Lung (tissue), 12 donors: ENCODE measurements around the gene ARID1B. TPM values are rescaled to one million over a fixed set of nuclear protein-coding genes. Genes with fewer than 3 reads are reported as not detected.

Experiments
- ATAC-seq: fragments of 200-7000 bp; cut with Tn5 transposase; one replicate; pipeline ENCODE4 v1.9.1; 2020; ENCODE audit warnings: moderate number of reproducible peaks; ENCODE audit not compliant: insufficient read depth, low FRiP score
- DNase-seq, 3 donors: peaks; one replicate each; pipeline ENCODE4 v3.0.0-alpha.2; 2013 to 2017
- H3K27ac ChIP-seq, 2 donors: one replicate each; pipeline ENCODE4 v1.5.1; 2013; ENCODE audit warnings: mild to moderate bottlenecking in 2 of 2, moderate library complexity in 2 of 2, control low read depth in 1 of 2, inconsistent platforms in 1 of 2, low read depth in 1 of 2, low read length in 1 of 2
- H3K27me3 ChIP-seq, 3 donors: one replicate each; pipeline ENCODE4 v1.5.1; 2013; ENCODE audit warnings: low read length in 2 of 3; ENCODE audit not compliant: control insufficient read depth in 3 of 3, insufficient read depth in 3 of 3
- H3K36me3 ChIP-seq, 4 donors: one replicate each; pipeline ENCODE4 v1.5.1; 2013; ENCODE audit warnings: low read length in 4 of 4, mild to moderate bottlenecking in 1 of 4, moderate library complexity in 1 of 4; ENCODE audit not compliant: control insufficient read depth in 4 of 4, insufficient read depth in 4 of 4
- H3K4me1 ChIP-seq, 5 donors: one replicate each; pipeline ENCODE4 v1.5.1; 2013; ENCODE audit warnings: low read length in 5 of 5, mild to moderate bottlenecking in 2 of 5, moderate library complexity in 1 of 5; ENCODE audit not compliant: control insufficient read depth in 5 of 5, insufficient read depth in 5 of 5
- H3K4me3 ChIP-seq: one replicate; pipeline ENCODE4 v1.5.1; 2013; ENCODE audit warnings: mild to moderate bottlenecking, control low read depth, moderate library complexity
- H3K9ac ChIP-seq, 2 donors: one replicate each; pipeline ENCODE4 v1.5.1; 2013; ENCODE audit warnings: low read length in 2 of 2, control low read depth in 1 of 2; ENCODE audit not compliant: insufficient read depth in 1 of 2
- H3K9me3 ChIP-seq, 4 donors: one replicate each; pipeline ENCODE4 v1.5.1; 2013; ENCODE audit warnings: low read length in 3 of 4, mild to moderate bottlenecking in 1 of 4, moderate library complexity in 1 of 4; ENCODE audit not compliant: control insufficient read depth in 4 of 4, insufficient read depth in 3 of 4
- CTCF ChIP-seq: IDR thresholded peaks from 2 replicates; pipeline ENCODE4 v1.5.1; 2012; ENCODE audit warnings: mild to moderate bottlenecking; ENCODE audit errors: control extremely low read depth, extremely low read depth
- WGBS, 2 donors: extraction: QIAGEN DNeasy Blood & Tissue Kit; methylation state at CpG; one replicate each; pipeline ENCODE4 v1.1.7; 2013; 5-methylcytosine and 5-hydroxymethylcytosine counted together
- polyA plus RNA-seq, 2 donors: library from polyadenylated mRNA; stranded (reverse); fragments of 200-250 nt; gene quantifications; one replicate each; pipeline ENCODE4 v1.2.1, GENCODE V29; 2013
- total RNA-seq, 2 donors: library from RNA; depleted of rRNA in 1 of 2; stranded (reverse); fragments of >200 nt in 1 of 2; gene quantifications; one replicate each; pipeline ENCODE4 v1.2.1, GENCODE V29; 2014 to 2021
- donor health status: control.
- donor health status: control.
- donor health status: Bipolar disorder and iron deficiency.
- donor health status: healthy.
- donor health status: DM: yes; HTN: yes; CAD: no.

The ARID1B gene
- total and polyA plus RNA-seq, 4 donors, result 10.5 to 239 (median 50.9) TPM

DNA sequence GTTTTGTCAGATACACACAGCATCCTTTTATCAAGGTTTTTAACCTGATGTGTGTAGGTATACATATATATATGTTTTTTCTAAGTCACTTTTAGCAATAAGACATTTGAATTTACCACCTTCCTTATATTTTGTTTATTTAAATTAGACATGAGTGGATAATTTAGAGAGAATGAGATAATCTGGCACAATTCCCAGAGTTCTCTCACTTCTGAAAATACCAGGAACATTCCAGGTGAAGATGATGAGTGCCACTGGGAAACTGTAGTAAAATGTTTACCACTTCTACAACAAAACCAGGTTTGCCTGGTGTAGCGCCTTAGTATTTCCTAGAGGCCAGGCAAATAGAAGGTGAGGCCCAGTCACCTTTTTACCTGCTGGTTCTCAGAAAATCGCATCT lies 356.7 kb downstream of the ARID1B start:
- WGBS, 2 donors, result 84 to 93% methylated on average over 2 of the region's 2 CpGs
- no peak overlapping the region for H3K4me3 ChIP-seq
- peaks cover 0 to 14% (median 11%) of the 10 kb centered on the region in 4 donors for H3K36me3 ChIP-seq
- H3K4me1 ChIP-seq, result peaks cover 1 to 22% (median 10%) of the 10 kb centered on the region in 5 donors
- no peak overlapping the region for H3K9ac ChIP-seq
- H3K27ac ChIP-seq, result no peak overlapping the region
- H3K9me3 ChIP-seq, result no peaks in the 10 kb centered on the region
- no peaks in the 10 kb centered on the region for H3K27me3 ChIP-seq
- no peak for DNase-seq
- no peak for ATAC-seq
- no peak for TF ChIP-seq CTCF

DNA sequence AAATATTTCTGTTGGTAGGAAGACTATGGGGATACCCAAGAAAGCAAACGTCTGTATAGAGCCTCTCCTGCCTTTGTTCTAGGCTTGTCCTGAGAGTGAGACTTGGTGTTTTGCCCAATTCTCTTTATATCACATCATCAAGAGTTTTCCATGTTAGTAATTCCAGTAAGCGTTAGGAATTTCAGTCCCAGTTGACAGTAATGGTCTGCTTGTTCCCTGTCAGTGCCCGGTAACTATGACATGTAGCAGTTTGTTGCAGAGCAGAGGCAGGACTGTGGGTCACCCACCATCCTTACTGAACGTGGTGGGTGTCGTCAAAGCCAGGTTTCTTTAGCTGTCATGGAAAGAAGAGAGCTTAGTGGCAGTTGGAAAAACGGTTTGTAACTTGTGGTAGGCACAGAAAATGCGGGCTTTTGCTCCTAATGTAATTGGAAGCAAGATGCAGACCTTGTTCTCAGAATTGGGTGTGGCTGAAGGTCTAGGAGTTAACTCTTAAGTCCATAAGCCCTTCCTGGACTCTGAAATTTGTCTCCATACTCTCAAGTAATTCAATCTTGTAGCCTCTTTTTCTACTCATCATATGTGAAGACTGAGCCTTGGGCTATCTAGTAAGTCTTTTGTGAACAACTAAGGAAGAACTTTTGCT lies 357.3 kb downstream of the ARID1B start:
- Histone ChIP-seq H3K4me1 (peaks cover 1 to 18% (median 7%) of the 10 kb centered on the region in 5 donors), H3K27ac (peak overlapping the region; percentile 15 to 55), H3K4me3 (no peak overlapping the region), H3K36me3 (peaks cover 0 to 14% (median 11%) of the 10 kb centered on the region in 4 donors), H3K9me3 (no peaks in the 10 kb centered on the region), H3K9ac (peak overlapping the region in 1 of 2 donors; percentile 13), H3K27me3 (no peaks in the 10 kb centered on the region)
- TF ChIP-seq CTCF, result no peak
- DNase-seq (peak; percentile 38 to 87 (median 86)), ATAC-seq (no peak)
- WGBS, 2 donors, result 65 to 75% methylated on average over 7 of the region's 7 CpGs

DNA sequence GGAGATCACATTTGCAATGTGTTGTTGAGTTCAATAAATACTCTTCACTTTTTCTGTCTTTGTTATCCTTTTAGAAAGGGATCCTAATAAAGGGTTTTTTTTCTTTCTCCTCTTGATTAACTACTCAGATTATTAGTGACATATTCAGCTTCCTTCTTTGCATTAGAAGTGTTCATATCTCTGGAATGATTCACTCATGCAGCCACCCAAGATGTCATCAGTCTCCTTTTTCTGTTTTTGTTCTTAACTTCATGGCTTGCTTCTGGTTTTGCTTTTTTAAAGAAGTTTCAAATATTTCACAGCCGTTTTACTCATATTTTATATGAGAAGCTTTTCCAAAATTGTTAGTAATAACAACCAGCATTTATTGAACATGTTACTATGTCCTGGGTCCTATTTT lies 358.5 kb downstream of the ARID1B start:
- DNase-seq (no peak), ATAC-seq (no peak)
- Histone ChIP-seq H3K4me1 (peaks cover 1 to 18% (median 7%) of the 10 kb centered on the region in 5 donors), H3K9ac (no peak overlapping the region), H3K27ac (no peak overlapping the region), H3K36me3 (peaks cover 0 to 16% (median 13%) of the 10 kb centered on the region in 4 donors), H3K27me3 (no peaks in the 10 kb centered on the region), H3K9me3 (no peaks in the 10 kb centered on the region), H3K4me3 (no peak overlapping the region)
- no peak for TF ChIP-seq CTCF
- 76 to 94% methylated on average over 1 of the region's 1 CpG for WGBS, 2 donors
